Pancreas (tissue), 10 donors: ENCODE data around the gene DMAP1. TPM values are rescaled to one million over a fixed set of nuclear protein-coding genes. Genes with fewer than 3 reads are reported as not detected.

ENCODE experiments used
- ATAC-seq, 4 donors: fragments of 200-7000 bp; cut with Tn5 transposase; one replicate each; pipeline versions ENCODE4 v1.8.0 to v1.9.1; 2020; ENCODE audit warnings: mild to moderate bottlenecking in 4 of 4, moderate library complexity in 4 of 4
- DNase-seq, 6 donors: peaks; one replicate each; pipeline ENCODE4 v3.0.0-alpha.2; 2020
- FAIRE-seq: peaks from 2 replicates; lab custom pipeline; 2012; peaks lifted over from hg19 to GRCh38; lab: Jason Lieb, UNC
- H3K27ac ChIP-seq, 4 donors: fragments of 200-600 bp; sonication (generic); 1 replicate in 3 of 4; 2 replicates in 1 of 4; pipeline versions ENCODE4 v1.5.0 to v1.8.0; 2020
- H3K27me3 ChIP-seq, 4 donors: fragments of 200-600 bp; one replicate each; pipeline ENCODE4 v1.8.0; 2021
- H3K36me3 ChIP-seq, 3 donors: fragments of 200-600 bp; sonication (generic) in 1 of 3; one replicate each; pipeline versions ENCODE4 v1.5.0 to v1.8.0; 2020 to 2021
- H3K4me1 ChIP-seq, 3 donors: fragments of 200-600 bp; one replicate each; pipeline ENCODE4 v1.8.0; 2021
- H3K4me3 ChIP-seq, 4 donors: fragments of 200-600 bp; sonication (generic) in 2 of 4; one replicate each; pipeline versions ENCODE4 v1.5.0 to v1.8.0; 2020 to 2021
- H3K9me3 ChIP-seq, 4 donors: fragments of 200-600 bp; one replicate each; pipeline ENCODE4 v1.8.0; 2021
- CTCF ChIP-seq, 4 donors: fragments of 200-600 bp; sonication (generic) in 3 of 4; IDR thresholded peaks; one replicate each; pipeline versions ENCODE4 v1.5.0 to v1.8.0; 2021; ENCODE audit warnings: antibody characterized with exemption in 4 of 4
- WGBS, 2 donors: extraction: QIAGEN DNeasy Blood & Tissue Kit; methylation state at CpG; one replicate each; pipeline ENCODE4 v1.1.7; 2013; 5-methylcytosine and 5-hydroxymethylcytosine counted together
- intact Hi-C, 3 donors: fragments of 100-400 bp; cut with DNase I; formaldehyde crosslinking; loops; one replicate each; pipeline versions ENCODE4 v1.11.1 to v1.14.2; 2022
- polyA plus RNA-seq, 2 donors: library from polyadenylated mRNA; stranded (reverse); fragments of 200-250 nt; gene quantifications; one replicate each; pipeline ENCODE4 v1.2.3, GENCODE V29; 2013
- total RNA-seq, 6 donors: library from RNA; stranded (reverse); fragmentation: NEBNext Ultra II Directional in 4 of 6; extraction: Animal tissue kit (Norgen Biotek cat#: 25700) in 4 of 6; gene quantifications; one replicate each; pipeline versions ENCODE4 v1.2.1 to v1.2.4, GENCODE V29; 2021 to 2023
- donor health status: healthy with polysubstance abuse.
- donor health status: DM: no; HTN: no; CAD: no; lungs with moderate emphysema.
- donor health status: DM: no; HTN: no; CAD: no.
- donor health status: control.
- donor health status: control.
- donor health status: Bipolar disorder and iron deficiency.
- donor health status: DM: yes; HTN: yes; CAD: no.
- donor health status: DM: no; HTN: no; CAD: no.
- donor health status: DM: no; HTN: no; CAD: no.
- donor health status: DM: yes; HTN: yes; CAD: no.

The DMAP1 gene
- total and polyA plus RNA-seq, 8 donors = 18.1 to 149 (median 27.8) TPM

- Histone ChIP-seq H3K36me3 (no peaks in the 10 kb centered on the region), H3K27me3 (no peaks in the 10 kb centered on the region), H3K4me1 (no peaks in the 10 kb centered on the region), H3K9me3 (no peaks in the 10 kb centered on the region), H3K27ac (no peak overlapping the region), H3K4me3 (no peak overlapping the region)
- no peak for ATAC-seq
- no peak for TF ChIP-seq CTCF (IDR thresholded peaks at IDR 0.05)
- intact Hi-C loops = no loop called here
- no peak for FAIRE-seq
- DNase-seq = no peak
- 88 to 91% methylated on average over 2 of the region's 2 CpGs for WGBS, 2 donors
Observed at GRCh38 chr1:44259090-44259489, 45.8 kb downstream of the DMAP1 start.

- ATAC-seq (no peak), DNase-seq (no peak), FAIRE-seq (no peak)
- Histone ChIP-seq H3K36me3 (no peaks in the 10 kb centered on the region), H3K4me3 (no peak overlapping the region), H3K27ac (no peak overlapping the region), H3K27me3 (no peaks in the 10 kb centered on the region), H3K4me1 (no peaks in the 10 kb centered on the region), H3K9me3 (no peaks in the 10 kb centered on the region)
- TF ChIP-seq CTCF (IDR thresholded peaks at IDR 0.05) = no peak
- WGBS, 2 donors = 83 to 89% methylated on average over 4 of the region's 4 CpGs
- intact Hi-C loops = no loop called here
Observed at GRCh38 chr1:44260792-44261170, 47.5 kb downstream of the DMAP1 start.

GRCh38 chr1:44261171-44261817, 48.0 kb downstream of the DMAP1 start:
- Histone ChIP-seq H3K36me3 (no peaks in the 10 kb centered on the region), H3K9me3 (no peaks in the 10 kb centered on the region), H3K27me3 (no peaks in the 10 kb centered on the region), H3K4me1 (no peaks in the 10 kb centered on the region), H3K4me3 (no peak overlapping the region), H3K27ac (no peak overlapping the region)
- intact Hi-C loops = no loop called here
- WGBS, 2 donors = 96 to 97% methylated on average over 27 of the region's 27 CpGs
- no peak for TF ChIP-seq CTCF (IDR thresholded peaks at IDR 0.05)
- FAIRE-seq (no peak), ATAC-seq (no peak), DNase-seq (no peak)

- TF ChIP-seq CTCF (IDR thresholded peaks at IDR 0.05) = no peak
- Histone ChIP-seq H3K4me1 (no peaks in the 10 kb centered on the region), H3K27ac (no peak overlapping the region), H3K36me3 (no peaks in the 10 kb centered on the region), H3K9me3 (no peaks in the 10 kb centered on the region), H3K27me3 (no peaks in the 10 kb centered on the region), H3K4me3 (no peak overlapping the region)
- intact Hi-C loops = no loop called here
- ATAC-seq (no peak), DNase-seq (no peak), FAIRE-seq (no peak)
- 86 to 94% methylated on average over 5 of the region's 5 CpGs for WGBS, 2 donors
Observed at GRCh38 chr1:44261962-44262361, 48.7 kb downstream of the DMAP1 start.

GRCh38 chr1:44262414-44262813, 49.1 kb downstream of the DMAP1 start:
- Histone ChIP-seq H3K4me1 (no peaks in the 10 kb centered on the region), H3K36me3 (no peaks in the 10 kb centered on the region), H3K9me3 (no peaks in the 10 kb centered on the region), H3K27me3 (no peaks in the 10 kb centered on the region), H3K4me3 (no peak overlapping the region), H3K27ac (no peak overlapping the region)
- 89 to 96% methylated on average over 6 of the region's 6 CpGs for WGBS, 2 donors
- FAIRE-seq (no peak), DNase-seq (no peak), ATAC-seq (no peak)
- no peak for TF ChIP-seq CTCF (IDR thresholded peaks at IDR 0.05)
- intact Hi-C loops = no loop called here
